Measurements from ENCODE around the gene KIAA1217. TPM values are rescaled to one million over a fixed set of nuclear protein-coding genes. Genes with fewer than 3 reads are reported as not detected.
A peak's percentile ranks its signal among the peaks of the same experiment; 100 is the strongest.

The KIAA1217 gene
- total and polyA plus RNA-seq, 3 donors from 2014 or later: 40.0 to 197 (median 134) TPM

GRCh38 chr10:24519950-24520349 lies 311.0 kb downstream of the KIAA1217 start:
- WGBS, 2 donors: 23 to 53% methylated on average over 11 to 14 of the region's 14 CpGs
- TF ChIP-seq, protein P1, sequence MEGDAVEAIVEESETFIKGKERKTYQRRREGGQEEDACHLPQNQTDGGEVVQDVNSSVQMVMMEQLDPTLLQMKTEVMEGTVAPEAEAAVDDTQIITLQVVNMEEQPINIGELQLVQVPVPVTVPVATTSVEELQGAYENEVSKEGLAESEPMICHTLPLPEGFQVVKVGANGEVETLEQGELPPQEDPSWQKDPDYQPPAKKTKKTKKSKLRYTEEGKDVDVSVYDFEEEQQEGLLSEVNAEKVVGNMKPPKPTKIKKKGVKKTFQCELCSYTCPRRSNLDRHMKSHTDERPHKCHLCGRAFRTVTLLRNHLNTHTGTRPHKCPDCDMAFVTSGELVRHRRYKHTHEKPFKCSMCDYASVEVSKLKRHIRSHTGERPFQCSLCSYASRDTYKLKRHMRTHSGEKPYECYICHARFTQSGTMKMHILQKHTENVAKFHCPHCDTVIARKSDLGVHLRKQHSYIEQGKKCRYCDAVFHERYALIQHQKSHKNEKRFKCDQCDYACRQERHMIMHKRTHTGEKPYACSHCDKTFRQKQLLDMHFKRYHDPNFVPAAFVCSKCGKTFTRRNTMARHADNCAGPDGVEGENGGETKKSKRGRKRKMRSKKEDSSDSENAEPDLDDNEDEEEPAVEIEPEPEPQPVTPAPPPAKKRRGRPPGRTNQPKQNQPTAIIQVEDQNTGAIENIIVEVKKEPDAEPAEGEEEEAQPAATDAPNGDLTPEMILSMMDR (IDR thresholded peaks at IDR 0.05): no peak
- no peak for TF ChIP-seq POLR2A (IDR thresholded peaks at IDR 0.05)
- Histone ChIP-seq H3K27ac (peak overlapping the region in 1 of 2 donors; percentile 26), H3K4me3 (no peak overlapping the region), H3K36me3 (ENCODE audit: low read depth, missing control alignments) (no peaks in the 10 kb centered on the region), H3K4me1 (peaks cover 8% of the 10 kb centered on the region), H3K27me3 (no peaks in the 10 kb centered on the region), H3K9me3 (no peaks in the 10 kb centered on the region)
- intact Hi-C loops (cut with DNase I; ENCODE audit: low total_unique reads): loop anchor here (10.0 kb wide), 1 partner anchor 525 kb away; no protein-coding TSS in a partner anchor
- DNase-seq: peak; percentile 64

DNA sequence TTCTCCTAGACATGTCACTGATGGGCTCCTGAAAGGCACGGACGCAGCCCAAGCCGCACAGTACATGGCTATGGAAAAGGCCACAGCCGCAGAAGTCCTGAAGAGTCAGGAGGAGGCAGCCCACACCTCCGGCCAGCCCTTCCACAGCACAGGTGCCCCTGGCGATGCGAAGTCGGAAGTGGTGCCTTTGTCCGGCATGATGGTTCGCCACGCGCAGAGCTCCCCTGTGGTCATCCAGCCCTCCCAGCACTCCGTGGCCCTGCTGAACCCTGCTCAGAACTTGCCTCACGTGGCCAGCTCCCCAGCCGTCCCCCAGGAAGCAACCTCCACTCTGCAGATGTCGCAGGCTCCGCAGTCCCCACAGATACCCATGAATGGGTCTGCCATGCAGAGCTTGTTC lies 315.4 kb downstream of the KIAA1217 start:
- DNase-seq: no peak
- intact Hi-C loops (cut with DNase I; ENCODE audit: low total_unique reads): no loop called here
- no peaks in the 10 kb centered on the region for H3K36me3 ChIP-seq (ENCODE audit: low read depth, missing control alignments)
- no peak overlapping the region for H3K4me3 ChIP-seq
- H3K27me3 ChIP-seq: no peaks in the 10 kb centered on the region
- whole genome bisulfite sequencing, 2 donors: 92 to 94% methylated on average over 4 to 17 of the region's 17 CpGs
- TF ChIP-seq, protein P1 (IDR thresholded peaks at IDR 0.05): no peak
- no peak for TF ChIP-seq POLR2A (IDR thresholded peaks at IDR 0.05)
- H3K27ac ChIP-seq: no peak overlapping the region
- H3K9me3 ChIP-seq: no peaks in the 10 kb centered on the region
- H3K4me1 ChIP-seq: no peaks in the 10 kb centered on the region

DNA sequence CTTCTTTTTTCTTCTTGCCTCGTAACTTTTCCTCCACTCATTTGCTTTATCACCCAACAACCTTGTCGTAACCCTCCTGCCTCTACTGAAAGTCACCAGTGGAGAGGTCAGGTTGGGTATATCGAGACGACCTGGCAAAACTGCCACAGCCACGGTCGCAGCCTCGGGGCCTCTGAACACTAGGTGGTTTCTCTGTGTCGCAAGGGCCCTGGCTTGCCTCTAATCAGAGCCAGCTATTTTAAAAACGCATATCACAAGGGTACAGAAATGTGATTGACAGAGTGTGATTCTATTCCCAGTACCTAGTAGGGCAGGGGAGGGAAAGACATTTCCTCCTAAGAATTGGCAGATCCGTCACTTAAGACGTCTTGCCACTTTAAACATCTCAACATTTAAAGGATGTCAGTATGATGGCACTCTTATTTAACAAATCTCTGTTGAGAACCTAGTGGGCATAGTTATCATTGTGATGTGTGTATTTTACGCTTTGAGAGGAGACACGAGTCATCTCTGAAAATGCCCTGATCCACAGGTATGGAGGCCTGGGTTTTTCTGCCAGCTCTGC lies 317.2 kb downstream of the KIAA1217 start:
- TF ChIP-seq, protein P1 (IDR thresholded peaks at IDR 0.05): no peak
- TF ChIP-seq POLR2A (IDR thresholded peaks at IDR 0.05): no peak
- intact Hi-C loops (cut with DNase I; ENCODE audit: low total_unique reads): no loop called here
- no peaks in the 10 kb centered on the region for H3K4me1 ChIP-seq
- 89 to 92% methylated on average over 13 of the region's 13 CpGs for WGBS, 2 donors
- no peak overlapping the region for H3K27ac ChIP-seq
- H3K4me3 ChIP-seq: no peak overlapping the region
- no peak for DNase-seq
- H3K36me3 ChIP-seq (ENCODE audit: low read depth, missing control alignments): no peaks in the 10 kb centered on the region
- no peaks in the 10 kb centered on the region for H3K27me3 ChIP-seq
- H3K9me3 ChIP-seq: no peaks in the 10 kb centered on the region

- H3K9me3 ChIP-seq: no peaks in the 10 kb centered on the region
- DNase-seq: no peak
- H3K4me1 ChIP-seq: no peaks in the 10 kb centered on the region
- intact Hi-C loops (cut with DNase I; ENCODE audit: low total_unique reads): no loop called here
- H3K4me3 ChIP-seq: no peak overlapping the region
- 93 to 94% methylated on average over 6 of the region's 6 CpGs for WGBS, 2 donors
- TF ChIP-seq POLR2A (IDR thresholded peaks at IDR 0.05): no peak
- TF ChIP-seq, protein P1 (IDR thresholded peaks at IDR 0.05): no peak
- no peak overlapping the region for H3K27ac ChIP-seq
- no peaks in the 10 kb centered on the region for H3K27me3 ChIP-seq
- no peaks in the 10 kb centered on the region for H3K36me3 ChIP-seq (ENCODE audit: low read depth, missing control alignments)
Observed at GRCh38 chr10:24528946-24529345, 320.0 kb downstream of the KIAA1217 start.

DNA sequence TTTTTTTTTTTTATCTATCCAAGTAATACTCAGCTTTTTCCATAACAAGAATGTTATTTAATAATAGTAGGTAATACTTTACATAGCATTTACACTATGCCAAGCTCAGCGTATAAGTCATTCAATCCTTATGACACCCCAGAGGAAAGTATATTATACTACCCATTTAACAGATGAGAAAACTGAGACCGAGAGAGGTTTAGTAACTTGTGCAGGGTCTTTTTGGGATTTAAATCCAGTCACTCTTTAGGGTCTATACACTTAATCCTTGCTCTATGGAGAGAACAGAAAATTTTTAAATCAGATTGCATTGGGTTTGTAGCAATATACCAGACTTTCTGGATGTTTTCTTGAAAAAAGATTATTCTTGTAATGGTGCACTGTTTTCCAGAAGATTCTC lies 322.5 kb downstream of the KIAA1217 start:
- intact Hi-C loops (cut with DNase I; ENCODE audit: low total_unique reads): no loop called here
- Histone ChIP-seq H3K9me3 (no peaks in the 10 kb centered on the region), H3K27me3 (no peaks in the 10 kb centered on the region), H3K27ac (no peak overlapping the region), H3K4me3 (no peak overlapping the region), H3K4me1 (no peaks in the 10 kb centered on the region), H3K36me3 (ENCODE audit: low read depth, missing control alignments) (no peaks in the 10 kb centered on the region)
- WGBS, 2 donors: 98 to 100% methylated on average over 2 of the region's 2 CpGs
- TF ChIP-seq POLR2A (IDR thresholded peaks at IDR 0.05): no peak
- TF ChIP-seq, protein P1 (IDR thresholded peaks at IDR 0.05): no peak
- DNase-seq: no peak
